Type B pancreatic cell (in vitro differentiated cells): ENCODE data around the gene USP34. TPM values are rescaled to one million over a fixed set of nuclear protein-coding genes. Genes with fewer than 3 reads are reported as not detected.

ENCODE experiments used
- DNase-seq: peaks from one replicate; pipeline ENCODE4 v3.0.0; 2021; ENCODE audit warnings: mixed read lengths; ENCODE audit not compliant: unreplicated experiment; ENCODE audit errors: extremely low spot score
- H3K27ac Mint-ChIP-seq: 2 replicates; pipeline ENCODE4 v1.8.0; 2021; ENCODE audit warnings: mild to moderate bottlenecking, mixed read lengths
- H3K27me3 Mint-ChIP-seq: 2 replicates; pipeline ENCODE4 v1.8.0; 2021; ENCODE audit warnings: mixed read lengths
- H3K36me3 Mint-ChIP-seq: 2 replicates; pipeline ENCODE4 v1.8.0; 2021; ENCODE audit warnings: mixed read lengths
- H3K4me1 Mint-ChIP-seq: one replicate; pipeline ENCODE4 v1.8.0; 2021; ENCODE audit warnings: mixed read lengths; ENCODE audit not compliant: unreplicated experiment
- H3K4me3 Mint-ChIP-seq: 2 replicates; pipeline ENCODE4 v1.8.0; 2021; ENCODE audit warnings: mild to moderate bottlenecking, mixed read lengths
- H3K9me3 Mint-ChIP-seq: 2 replicates; pipeline ENCODE4 v1.8.0; 2021; ENCODE audit warnings: mixed read lengths
- CTCF ChIP-seq: fragments of 200-600 bp; sonication (generic); conservative IDR thresholded peaks from 2 replicates; pipeline ENCODE4 v1.5.0; 2021; ENCODE audit warnings: antibody characterized with exemption, mild to moderate bottlenecking
- total RNA-seq: library from RNA; stranded (reverse); gene quantifications from 2 replicates; pipeline ENCODE4 v1.2.1, GENCODE V29; 2021; ENCODE audit warnings: low replicate concordance

Gene USP34
- total RNA-seq, 1 donor from 2014 or later = 94.7 TPM

DNA sequence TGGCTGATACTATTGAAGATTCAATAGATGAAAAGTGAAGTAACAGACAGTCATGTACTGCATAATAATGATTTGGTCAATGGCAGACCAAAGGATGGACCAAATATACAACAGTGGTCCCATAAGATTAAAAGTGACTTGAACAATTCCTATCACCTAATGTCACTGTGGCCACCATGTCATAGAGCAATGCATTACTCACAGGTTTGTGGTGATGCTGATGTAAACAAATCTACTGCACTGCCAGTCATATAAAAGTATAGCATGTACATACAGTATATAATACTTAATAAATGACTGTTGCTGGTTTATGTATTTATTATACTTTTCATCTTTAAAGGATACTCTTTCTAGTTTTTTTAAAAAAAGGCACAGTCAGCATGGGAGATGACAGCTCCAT is 99.9 kb downstream of the USP34 start:
- H3K4me3 Mint-ChIP-seq = no peak overlapping the region
- H3K9me3 Mint-ChIP-seq = no peaks in the 10 kb centered on the region
- DNase-seq = no peak
- H3K36me3 Mint-ChIP-seq = peaks cover 52% of the 10 kb centered on the region
- H3K27ac Mint-ChIP-seq = no peak overlapping the region
- H3K4me1 Mint-ChIP-seq = no peaks in the 10 kb centered on the region
- H3K27me3 Mint-ChIP-seq = no peaks in the 10 kb centered on the region
- TF ChIP-seq CTCF = no peak

- TF ChIP-seq CTCF = no peak
These were observed 101.9 kb downstream of the USP34 start for GRCh38 chr2:61368687-61369665.

DNA sequence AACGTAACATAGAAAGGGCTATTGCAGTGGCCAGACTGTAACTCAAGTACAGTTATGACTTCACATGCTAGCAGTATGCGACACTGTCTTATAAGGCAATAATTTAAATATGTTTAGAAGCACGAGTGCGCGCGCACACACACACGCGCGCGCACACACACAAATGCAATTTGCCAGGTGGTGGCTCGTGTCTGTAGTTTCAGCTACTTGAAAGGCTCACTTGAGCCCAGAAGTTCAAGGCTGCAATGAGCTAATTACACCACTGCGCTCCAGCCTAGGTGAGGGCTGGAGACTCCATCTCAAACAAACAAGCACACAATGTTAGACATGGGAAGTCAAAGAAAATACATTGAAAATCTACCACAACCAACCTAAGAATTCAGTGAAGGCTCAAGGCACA is 103.7 kb downstream of the USP34 start:
- Mint-ChIP-seq H3K4me1 (no peaks in the 10 kb centered on the region), H3K36me3 (peaks cover 54% of the 10 kb centered on the region), H3K4me3 (no peak overlapping the region), H3K27me3 (no peaks in the 10 kb centered on the region), H3K9me3 (peaks cover 3% of the 10 kb centered on the region), H3K27ac (no peak overlapping the region)
- no peak for TF ChIP-seq CTCF
- no peak for DNase-seq

More at GRCh38 chr2:61368687-61369665, 101.9 kb downstream of the USP34 start:
- Mint-ChIP-seq H3K36me3 (peaks cover 42% of the 10 kb centered on the region), H3K27ac (peak overlapping the region; percentile 25), H3K4me1 (no peaks in the 10 kb centered on the region), H3K4me3 (no peak overlapping the region), H3K9me3 (no peaks in the 10 kb centered on the region), H3K27me3 (no peaks in the 10 kb centered on the region)
- no peak for DNase-seq

GRCh38 chr2:61363580-61363979 is 107.3 kb downstream of the USP34 start:
- no peak for DNase-seq
- no peak for TF ChIP-seq CTCF
- Mint-ChIP-seq H3K36me3 (peaks cover 46% of the 10 kb centered on the region), H3K9me3 (peaks cover 3% of the 10 kb centered on the region), H3K4me3 (no peak overlapping the region), H3K4me1 (no peaks in the 10 kb centered on the region), H3K27me3 (no peaks in the 10 kb centered on the region), H3K27ac (no peak overlapping the region)

- Mint-ChIP-seq H3K36me3 (peaks cover 41% of the 10 kb centered on the region), H3K27me3 (no peaks in the 10 kb centered on the region), H3K4me3 (no peak overlapping the region), H3K27ac (no peak overlapping the region), H3K9me3 (peaks cover 3% of the 10 kb centered on the region), H3K4me1 (no peaks in the 10 kb centered on the region)
- no peak for TF ChIP-seq CTCF
- no peak for DNase-seq
These were observed 108.0 kb downstream of the USP34 start for GRCh38 chr2:61362873-61363272.
